GM21423 (cell line): ENCODE data around the gene DEDD2.
"Not testable (repeated sequence)": the region's sequence is repeated elsewhere in the genome, so short reads cannot be mapped to it uniquely, and the experiment has no call there.

Experiments used
- ATAC-seq: cut with Tn5 transposase; IDR thresholded peaks from one replicate; pipeline ENCODE4 v1.9.1; 2021; ENCODE audit warnings: mild to moderate bottlenecking, moderate library complexity; ENCODE audit not compliant: unreplicated experiment

Gene DEDD2, protein sequence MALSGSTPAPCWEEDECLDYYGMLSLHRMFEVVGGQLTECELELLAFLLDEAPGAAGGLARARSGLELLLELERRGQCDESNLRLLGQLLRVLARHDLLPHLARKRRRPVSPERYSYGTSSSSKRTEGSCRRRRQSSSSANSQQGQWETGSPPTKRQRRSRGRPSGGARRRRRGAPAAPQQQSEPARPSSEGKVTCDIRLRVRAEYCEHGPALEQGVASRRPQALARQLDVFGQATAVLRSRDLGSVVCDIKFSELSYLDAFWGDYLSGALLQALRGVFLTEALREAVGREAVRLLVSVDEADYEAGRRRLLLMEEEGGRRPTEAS

DNA sequence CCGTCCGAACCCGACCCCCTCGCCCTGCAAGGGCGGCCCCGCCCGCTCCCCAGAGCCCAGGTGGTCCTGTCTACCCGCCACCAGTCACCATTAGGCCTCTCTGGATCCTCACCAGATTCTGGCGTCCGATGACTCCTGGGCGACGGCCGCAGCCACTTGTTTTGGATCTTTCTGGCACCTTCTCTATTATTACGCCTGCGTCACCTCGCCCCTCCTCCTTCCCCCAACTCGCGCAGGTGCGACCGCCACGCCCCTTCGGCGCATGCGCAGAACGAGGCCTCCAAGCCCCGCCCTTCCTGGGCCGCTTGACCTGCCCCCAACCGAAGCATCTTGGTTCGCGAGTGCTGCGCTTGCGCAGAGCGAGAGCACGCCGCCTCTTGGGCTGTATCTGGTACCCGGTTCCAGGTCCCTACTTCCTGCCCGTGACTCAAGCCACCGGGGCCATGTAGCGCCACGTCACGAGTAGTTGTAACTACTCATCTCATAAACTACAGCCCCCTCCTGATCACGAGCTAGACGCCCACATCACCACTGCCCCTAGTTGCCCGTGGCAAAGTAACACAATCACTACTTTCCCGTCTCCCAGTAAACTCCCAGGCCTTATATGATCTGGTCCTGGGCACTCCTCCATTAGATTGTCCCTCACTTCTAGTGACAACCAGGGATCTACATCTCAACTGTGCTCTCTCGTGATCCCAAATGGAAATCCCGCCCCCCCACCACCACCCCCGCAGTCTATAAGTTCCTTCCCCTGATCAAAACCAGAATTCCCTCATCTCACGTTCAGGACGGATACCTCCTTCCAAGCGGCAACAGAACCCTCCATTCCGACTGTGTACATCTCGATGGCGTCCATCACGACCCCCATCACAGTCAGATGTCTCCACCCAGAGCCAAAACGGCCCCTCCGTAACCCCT is at the start of gene DEDD2:
DEDD2 (minus strand) TSS at position 158 of the 918 bp plus-strand sequence. CDS start 670 bp downstream, outside the sequence.
- ATAC-seq, result peak; percentile 66

DNA sequence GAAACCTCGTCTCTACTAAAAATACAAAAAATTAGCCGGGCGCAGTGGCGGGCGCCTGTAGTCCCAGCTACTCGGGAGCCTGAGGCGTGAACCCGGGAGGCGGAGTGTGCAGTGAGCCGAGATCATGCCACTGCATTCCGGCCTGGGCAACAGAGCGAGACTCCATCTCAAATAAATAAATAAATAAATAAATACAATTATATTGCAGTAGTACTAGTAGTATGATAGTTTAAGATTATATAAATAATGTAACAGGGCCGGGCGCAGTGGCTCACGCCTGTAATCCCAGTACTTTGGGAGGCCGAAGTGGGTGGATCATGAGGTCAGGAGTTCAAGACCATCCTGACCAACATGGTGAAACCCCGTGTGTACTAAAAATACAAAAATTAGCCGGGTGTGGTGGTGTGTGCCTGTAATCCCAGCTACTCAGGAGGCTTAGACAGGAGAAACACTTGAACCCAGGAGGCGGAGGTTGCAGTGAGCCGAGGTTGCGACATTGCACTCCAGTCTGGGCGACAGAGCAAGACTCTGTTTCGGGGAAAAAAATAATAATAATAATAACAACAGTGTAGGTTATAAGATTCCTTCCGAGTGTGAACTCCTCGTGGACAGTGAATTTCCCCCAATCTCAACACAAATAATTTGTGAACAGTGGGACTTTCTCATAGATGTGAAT is 49.6 kb upstream of the DEDD2 start:
- not testable (repeated sequence) for ATAC-seq

DNA sequence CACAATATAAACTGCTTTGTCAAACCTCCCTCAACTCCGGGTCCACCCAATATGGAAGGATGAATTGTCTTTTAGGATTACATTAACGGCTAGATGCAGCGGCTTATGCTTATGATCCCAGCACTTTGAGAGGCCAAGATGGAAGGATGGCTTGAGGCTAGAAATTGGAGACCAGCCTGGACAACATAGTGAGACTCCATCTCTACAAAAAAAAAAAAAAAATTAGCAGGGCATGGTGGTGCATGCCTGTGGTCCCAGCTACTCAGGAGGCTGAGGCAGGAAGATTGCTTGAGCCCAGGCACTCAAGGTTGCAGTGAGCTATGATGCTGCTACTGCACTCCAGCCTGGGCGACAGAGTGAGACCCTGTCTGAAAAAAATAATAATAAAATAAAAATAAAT is 48.6 kb upstream of the DEDD2 start:
- not testable (repeated sequence) for ATAC-seq

DNA sequence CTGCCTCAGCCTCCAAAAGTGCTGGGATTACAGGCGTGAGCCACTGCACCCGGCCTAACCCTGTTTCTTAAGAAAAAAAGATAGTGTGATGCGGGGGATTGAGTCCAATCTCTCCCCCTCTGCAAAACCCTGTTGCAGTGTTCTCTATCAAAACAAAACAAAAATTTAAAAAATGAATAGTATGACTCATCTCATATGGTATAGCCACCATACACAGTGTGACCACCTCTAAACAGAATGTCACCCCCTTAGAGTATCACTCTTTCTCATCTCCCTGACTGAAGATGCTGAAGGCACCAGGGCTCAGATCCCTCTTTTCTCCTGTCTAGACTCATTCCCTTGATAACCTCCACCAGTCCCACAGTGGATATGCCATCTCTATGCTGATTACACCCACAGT is 44.3 kb upstream of the DEDD2 start:
- ATAC-seq, result no peak

DNA sequence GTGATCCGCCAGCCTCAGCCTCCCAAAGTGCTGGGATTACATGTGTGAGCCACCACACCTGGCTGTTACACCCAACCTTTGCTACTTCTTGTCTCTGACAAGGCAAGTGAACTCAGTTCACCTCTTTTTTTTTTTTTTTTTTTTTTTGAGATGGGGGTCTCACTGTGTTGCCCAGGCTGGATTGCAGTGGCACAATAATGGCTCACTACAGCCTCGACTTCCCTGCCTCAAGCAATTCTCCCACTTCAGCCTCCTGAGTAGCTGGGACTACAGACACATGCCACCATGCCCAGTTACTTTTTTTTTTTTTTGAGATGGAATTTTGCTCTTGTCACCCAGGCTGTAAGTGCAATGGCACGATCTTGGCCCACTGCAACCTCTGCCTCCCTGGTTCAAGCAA is 40.4 kb upstream of the DEDD2 start:
- ATAC-seq, result not testable (repeated sequence)

DNA sequence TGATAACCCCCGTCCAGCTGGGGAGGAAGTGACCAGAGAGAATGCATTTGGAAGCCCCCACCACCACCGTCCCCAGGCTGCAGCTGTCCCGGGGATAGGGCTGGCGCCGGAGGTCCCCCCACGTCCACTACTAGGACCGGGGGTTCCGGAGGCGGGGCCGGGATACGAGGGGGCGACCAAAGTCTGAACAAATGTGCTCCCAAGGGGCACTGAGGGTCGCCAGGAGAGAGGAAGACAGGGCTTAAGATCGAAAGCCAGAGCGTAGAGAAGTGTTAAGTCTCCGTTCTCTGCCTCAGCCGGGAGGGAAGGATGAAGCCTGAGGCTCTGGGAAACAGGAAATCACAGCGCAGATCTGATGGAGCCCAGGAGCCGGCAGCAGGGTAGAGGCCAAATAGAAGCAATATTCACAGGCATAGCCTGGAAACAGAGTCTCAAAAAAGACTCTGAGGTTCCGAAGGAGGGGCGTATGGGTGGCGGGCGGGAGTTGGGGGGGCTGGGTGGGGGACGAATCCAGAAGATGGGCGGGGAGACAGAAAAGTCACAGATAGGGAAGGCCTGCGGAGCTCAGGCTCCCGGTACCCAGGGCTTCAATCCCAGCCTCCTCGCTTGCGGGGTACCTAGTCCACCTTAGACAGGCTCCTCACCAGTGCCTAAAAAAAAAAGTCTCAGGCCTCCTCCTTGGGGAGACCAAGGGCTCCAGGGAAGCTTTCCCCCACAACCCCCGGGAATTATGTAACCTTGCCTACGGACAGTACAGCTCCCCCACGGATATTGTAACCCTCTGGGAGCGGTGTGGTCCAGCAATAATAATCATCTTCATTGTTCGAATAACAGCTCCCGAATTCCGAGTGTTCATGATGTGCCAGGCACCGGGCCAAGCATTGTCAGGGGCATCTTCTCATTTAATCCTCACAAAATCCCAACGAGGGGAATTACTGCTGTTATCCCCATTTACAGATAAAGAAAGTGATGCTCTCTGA is 38.6 kb upstream of the DEDD2 start:
- no peak for ATAC-seq

DNA sequence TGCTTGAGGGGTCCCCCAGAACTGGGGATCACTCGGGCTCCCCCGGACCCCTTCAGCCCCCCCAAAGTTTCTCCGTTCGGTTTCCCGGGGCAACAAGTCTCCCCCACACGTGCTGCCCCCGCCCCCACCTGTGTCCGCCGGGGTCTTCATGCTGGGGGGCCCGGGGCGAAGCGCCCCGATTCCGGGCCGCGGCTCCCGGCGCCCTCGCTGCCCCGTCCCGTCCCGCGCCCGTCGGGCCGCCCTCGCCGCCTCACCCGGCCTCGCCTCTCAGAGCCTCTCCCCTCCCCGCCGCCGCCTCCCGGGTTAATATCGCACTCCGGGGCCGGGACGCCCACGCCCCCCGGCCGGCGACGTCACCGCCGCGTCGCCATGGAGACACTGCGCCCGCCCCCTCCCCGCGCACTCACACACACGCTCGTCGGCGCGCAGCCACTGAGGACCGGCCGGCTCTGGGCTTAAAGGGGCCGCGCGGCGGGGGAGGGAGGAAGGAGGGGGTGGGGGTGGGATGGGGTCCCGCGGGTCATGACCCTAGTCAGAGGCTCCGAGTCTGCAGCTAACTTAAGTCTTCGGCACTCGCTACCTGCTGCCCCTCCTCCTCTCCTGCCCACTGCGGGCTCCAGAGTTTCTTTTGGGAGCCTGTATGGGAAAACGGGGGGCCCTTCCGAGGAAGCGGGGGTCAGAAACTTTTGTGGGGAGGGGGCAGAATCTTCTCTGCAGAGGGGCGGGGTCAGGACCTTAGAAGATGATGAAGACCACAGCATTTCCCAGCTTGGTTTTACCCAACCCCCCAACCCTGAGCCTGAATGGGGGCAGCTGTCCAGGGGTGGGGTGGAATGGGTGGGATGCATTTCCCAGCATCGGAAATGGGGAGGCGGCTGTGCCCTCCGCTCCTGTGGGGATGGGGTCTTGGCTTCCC is 37.6 kb upstream of the DEDD2 start, which contains the start of gene ERF:
ERF (minus strand) TSS at position 279 of the 916 bp plus-strand sequence; CDS start at position 150, 129 bp downstream.
- peak; percentile 53 for ATAC-seq

DNA sequence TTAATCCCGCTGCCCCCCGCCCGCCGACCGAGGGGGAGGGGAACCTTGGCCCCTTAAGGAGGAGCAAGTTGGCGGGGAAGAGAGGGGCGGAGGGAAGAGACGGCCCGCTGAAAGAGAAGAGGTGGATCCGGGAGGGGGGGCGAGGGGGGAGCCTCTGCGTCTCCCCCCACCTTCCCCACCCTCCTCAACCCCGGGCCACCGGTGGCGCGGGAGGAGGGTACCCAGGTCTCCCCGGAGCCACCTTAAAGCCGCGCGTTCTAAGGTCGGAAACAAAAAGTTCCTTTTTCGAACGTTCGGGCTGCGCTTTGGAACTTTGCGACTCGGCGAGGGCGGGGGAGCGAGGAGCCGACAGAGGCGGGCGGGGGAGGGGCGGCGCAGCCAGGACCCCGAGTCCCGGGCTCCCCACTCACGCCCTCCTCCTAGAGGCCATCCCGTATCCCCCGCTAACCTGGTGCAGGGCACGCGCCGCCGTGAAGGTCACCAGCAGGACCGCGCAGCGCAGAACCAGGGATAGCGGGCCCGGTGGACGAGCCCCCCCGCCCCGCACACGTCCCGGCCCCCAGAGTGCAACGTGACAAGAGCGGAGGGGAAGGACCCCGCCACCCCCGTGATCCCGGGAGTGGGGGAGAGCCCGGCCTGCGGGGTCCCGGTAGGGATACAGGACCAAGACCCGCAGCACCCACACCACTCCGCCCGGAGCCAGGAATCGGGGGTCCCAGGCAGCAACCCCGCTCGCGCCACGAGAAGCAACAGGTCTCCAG is 36.8 kb upstream of the DEDD2 start:
- peak; percentile 29 for ATAC-seq

DNA sequence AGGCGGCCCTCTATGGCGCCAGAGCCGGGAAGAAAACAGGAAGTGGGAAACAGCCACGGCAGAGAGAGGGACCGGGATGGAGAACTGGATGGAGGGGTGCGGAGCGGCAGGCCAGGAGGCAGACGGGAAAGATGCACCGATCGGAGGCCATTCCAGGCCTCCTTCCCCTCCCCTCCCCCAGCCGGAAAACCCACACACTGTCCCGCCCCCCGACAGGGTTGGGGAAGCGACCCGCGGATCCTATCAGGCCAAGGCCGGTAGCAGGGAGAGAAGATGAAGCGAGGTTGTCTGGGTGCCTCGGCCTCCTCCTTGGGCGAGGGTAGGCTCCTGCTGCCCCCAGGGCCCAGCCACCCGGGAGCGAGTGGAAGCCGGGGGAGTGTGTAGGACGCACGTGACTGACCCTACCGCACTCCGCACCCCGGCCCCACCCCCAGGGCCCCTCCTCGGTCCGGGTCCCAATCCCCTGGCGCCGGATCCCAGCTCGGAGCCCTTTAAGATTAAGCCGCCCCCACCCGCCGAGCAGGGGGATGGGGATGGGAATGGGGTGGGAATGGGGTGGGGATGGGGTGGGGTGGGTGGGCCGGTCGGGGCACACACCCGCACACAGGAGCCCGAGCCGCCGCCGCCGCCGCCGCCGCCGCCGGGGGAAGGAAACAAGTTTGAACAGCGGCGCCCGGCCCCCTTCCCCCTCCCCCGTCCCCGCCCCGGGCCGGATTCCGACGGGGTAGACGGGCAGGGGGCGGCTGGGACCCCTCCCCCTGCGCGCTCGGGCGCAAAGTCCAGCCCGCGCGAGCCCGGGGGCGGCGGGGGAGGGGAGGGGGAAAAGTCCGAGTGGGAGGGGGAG is 36.0 kb upstream of the DEDD2 start:
- peak; percentile 24 for ATAC-seq

DNA sequence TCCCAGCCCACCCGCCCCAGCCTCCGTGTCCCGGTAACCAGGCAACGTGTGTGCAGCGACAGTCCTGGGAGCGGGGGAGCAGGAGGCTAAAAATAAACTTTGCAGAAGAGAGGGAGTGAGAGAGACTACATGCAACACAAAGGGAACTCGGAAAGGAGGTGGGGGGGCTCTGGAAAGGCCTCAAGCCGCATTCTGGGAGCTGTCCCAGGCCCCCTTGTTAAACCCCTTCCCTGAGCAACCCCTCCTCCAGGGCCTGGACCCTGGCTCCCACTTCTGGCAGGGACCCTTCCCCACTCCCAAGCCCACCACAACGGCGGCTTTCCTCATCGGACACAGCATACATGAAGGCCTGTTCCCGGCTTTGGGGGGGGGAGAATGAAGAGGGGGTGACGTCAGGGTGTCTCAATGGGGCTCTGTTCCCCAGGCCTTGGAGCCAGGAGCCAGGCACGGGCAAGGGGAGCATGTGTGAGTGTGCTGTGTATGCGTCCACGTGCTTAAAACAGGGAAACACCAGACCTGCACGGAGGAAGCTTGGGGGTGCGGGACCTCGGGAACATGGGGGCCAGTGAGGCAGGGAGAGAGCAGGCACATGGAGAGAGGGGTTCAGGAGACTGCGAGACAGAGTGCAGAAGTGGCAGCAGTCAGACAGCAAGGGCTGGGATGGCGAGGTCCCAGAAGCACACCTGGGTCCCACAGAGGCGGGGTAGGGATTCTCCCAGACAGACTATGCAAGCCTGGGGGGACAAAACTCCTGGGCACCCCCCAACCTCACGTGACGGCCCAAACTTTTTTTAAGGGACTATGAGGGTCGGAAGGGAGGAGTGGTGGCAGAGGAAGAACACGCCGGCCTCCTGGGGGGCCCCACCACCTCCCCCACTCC is 35.1 kb upstream of the DEDD2 start:
- no peak for ATAC-seq

DNA sequence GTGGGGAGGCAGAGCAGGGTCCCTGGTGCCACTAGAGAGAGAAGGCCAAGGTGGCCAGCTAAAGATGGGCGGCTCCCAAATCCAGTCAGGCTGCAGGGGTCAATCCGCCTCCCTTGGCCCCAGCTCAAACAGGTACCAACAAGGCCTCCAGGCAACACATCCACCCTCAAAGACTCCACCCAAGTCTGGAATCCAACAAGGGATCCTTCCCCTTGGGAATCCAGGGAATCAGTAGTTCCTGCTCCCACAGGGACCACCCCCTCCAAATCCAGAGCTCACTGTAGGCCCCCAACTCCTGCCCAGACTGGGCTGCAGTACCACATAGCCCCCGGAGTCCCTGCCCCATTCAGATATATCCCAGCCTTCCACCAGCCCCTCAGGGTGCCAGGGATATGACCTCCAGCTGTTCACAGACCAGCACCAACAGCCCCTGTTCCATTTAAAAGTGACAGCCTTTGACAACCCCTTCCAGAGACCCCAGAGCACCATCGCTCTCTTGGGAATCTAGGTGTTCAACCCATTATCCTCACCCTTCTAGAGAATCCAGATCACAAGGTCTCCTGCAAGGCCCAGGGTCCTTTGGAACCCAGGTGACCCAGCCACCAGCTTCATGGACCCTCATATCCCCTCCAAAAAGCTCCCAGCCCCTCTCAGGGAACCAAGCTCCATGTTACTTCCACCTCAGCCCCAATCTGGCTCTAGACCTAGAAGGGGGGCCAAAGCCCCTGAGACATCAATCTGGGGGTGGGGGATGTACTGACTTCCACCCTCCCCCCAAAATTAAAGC is 34.3 kb upstream of the DEDD2 start:
- no peak for ATAC-seq

DNA sequence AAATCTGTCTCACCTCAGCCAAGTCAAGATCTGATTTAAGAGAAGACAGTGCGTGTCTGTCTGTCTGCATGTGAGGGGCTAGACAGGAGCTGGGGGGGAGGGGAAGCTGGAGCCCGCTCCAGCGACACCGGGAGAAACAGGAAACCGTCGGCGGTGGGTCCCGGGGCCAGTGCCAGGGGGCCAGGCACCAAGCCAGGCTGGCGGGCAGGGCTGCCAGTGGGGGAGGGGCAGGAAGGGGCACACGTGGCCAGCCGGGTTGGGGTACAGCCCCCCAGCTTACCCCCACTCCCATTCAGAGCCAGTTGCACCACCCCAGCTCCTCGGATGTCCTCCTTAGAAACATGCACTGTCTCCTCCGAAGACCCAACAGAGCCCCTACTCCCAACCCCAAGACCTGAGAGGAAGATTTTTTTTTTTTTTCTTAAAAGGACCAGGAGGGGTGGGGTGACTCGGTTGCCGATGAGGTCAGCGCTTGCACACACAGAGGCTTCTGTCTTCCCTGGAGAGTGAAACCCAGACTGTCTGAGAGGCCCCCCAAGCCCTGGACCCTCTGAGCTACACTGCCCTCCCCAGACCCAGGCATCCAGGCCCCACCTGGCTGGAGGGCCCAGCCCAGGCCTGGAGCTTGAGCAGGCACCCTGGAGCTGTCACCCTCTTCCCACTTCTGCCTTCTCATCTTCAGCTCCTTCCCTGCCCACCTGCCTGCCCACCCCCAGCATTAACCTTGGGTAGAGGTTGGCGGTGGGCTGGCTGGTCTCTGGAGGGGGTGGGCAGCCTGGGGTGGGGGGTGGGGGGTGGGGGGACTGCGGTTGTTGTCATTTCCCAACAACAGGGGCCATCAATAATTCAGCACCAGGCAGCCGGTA is 33.4 kb upstream of the DEDD2 start:
- no peak for ATAC-seq

DNA sequence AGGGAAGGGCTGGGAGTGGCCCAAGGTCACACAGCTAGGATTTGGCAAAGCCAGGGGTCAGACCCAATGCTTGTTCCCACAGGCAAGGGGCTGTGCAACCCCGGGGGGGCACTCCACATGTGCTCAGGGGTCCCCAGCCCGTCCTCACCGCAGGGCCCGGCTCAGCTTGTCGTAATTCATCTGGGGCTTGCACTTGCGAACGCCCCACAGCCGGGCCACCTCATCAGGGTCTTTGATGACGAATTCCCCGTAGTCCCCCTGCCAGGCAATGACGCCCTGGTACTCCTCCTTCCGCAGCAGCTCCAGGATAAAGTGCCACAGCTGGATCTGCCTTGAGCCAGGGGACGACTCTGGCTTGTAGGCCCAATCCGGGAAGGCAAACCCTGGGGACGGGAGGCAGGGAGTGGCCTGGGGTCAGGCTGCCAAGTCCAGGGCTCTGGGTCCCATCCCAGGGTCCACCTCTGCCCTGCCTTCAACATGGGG is 32.7 kb upstream of the DEDD2 start:
- no peak for ATAC-seq

DNA sequence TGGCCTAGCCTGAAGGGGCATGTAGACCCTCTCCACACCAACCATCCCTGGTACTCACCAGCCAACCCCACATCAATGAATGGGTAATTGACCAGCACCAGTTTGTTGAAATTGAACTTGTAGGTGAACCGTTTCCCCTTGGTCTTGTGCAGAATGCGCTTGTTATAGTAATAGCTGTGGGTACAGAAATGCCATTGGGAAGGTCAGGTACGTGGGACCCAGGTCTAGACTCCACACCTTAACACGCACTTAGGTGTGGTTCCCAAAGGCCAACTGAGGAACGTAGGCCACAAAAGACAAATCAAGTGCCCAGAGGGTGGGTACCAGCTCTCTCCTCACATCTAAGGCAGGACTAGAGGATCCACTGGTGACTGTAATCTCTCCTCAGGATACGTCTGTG is 32.3 kb upstream of the DEDD2 start:
- ATAC-seq, result no peak
